GM12873 (cell line): ENCODE measurements around the gene GRID1.

ENCODE experiments used
- TF ChIP-seq, protein P1 (sequence below): IDR thresholded peaks from 2 replicates; pipeline ENCODE4 v1.5.1; 2012; ENCODE audit warnings: low read depth, mild to moderate bottlenecking, moderate library complexity, low read length, control low read depth; ENCODE audit not compliant: insufficient read depth; ENCODE audit errors: missing control alignments

GRID1 gene

DNA sequence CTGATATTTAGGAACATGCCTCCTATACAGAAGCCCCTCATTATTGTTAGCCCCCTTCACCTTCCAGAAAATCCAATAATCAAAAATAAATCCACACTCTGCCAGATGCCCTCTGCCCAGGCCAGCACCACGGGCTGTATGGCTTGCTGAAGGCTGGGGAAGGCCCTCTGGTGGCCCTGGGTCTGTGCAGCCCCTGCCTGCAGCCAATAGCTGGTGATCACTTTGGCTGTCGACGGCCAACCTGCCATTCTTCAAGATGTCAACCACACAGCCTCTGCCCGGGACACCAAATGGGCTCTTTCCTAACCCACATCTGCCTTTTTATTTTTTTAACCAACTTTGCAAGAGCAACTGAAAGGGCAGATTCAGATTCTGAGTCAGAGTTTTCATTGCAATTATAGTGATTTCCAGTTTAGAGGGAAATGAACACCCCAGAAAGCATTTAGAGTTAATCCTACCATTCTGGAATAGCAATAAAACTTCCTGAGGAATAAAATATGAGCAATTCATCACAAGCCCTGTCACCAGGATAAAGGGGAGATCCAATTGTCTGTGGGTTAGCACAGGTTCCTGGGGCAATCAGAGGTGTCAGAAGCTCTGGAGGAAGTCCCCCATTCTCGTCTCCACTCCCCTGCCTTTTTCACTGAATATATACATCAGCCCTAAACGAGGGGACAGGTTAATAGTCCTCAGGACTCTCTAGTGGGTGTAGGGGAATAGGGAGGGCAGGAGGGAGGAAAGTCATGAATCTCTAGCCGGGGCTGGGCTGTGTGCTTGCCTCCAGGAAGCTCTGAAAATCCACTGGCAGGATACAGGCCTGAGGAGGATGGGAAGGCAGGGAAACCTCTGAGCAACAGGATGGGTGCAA, 211.3 kb downstream of the GRID1 start:
- TF ChIP-seq, protein P1, sequence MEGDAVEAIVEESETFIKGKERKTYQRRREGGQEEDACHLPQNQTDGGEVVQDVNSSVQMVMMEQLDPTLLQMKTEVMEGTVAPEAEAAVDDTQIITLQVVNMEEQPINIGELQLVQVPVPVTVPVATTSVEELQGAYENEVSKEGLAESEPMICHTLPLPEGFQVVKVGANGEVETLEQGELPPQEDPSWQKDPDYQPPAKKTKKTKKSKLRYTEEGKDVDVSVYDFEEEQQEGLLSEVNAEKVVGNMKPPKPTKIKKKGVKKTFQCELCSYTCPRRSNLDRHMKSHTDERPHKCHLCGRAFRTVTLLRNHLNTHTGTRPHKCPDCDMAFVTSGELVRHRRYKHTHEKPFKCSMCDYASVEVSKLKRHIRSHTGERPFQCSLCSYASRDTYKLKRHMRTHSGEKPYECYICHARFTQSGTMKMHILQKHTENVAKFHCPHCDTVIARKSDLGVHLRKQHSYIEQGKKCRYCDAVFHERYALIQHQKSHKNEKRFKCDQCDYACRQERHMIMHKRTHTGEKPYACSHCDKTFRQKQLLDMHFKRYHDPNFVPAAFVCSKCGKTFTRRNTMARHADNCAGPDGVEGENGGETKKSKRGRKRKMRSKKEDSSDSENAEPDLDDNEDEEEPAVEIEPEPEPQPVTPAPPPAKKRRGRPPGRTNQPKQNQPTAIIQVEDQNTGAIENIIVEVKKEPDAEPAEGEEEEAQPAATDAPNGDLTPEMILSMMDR: no peak

DNA sequence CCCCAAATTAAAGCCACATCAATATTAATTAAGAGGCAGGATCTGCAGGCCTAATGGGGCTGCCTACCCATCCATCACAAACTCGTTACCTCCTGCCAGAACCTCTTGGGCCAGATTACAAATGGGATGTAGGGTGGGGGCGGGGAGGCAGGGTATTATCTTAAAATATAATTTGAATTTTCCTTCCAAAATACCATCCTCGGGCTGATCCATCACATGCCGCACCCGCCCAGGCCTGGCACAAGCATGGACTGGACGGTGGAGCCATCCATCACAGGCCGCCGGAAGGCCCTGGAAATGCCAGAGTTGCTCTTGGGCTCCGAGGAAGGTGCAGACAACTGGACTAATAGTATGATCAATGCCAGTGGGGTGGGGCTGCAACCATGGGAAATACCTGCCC, 212.8 kb downstream of the GRID1 start:
- TF ChIP-seq, protein P1: no peak

GRCh38 chr10:86152911-86153310, 213.7 kb downstream of the GRID1 start:
- TF ChIP-seq, protein P1: no peak

DNA sequence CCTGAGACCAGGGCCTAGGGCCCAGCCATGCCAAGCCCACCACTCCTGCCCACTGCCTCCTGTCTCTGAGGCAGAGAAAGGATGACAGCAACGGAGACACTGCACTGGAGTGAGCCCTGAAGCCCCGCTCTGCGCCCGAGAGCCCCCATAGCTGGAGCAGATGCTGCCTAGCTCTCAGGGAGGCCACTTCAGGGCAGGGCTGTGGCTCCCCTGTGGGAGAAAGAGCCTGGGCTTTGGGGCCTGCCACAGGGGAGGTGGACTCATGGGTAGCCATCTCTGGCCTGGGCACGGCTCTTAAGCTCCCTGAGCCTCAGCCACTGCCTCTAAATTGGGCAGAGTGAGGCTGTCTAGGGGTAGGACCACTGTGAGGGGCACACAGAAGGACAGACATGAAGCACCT, 214.2 kb downstream of the GRID1 start:
- TF ChIP-seq, protein P1: no peak

GRCh38 chr10:86151613-86152012, 215.0 kb downstream of the GRID1 start:
- TF ChIP-seq, protein P1: no peak

DNA sequence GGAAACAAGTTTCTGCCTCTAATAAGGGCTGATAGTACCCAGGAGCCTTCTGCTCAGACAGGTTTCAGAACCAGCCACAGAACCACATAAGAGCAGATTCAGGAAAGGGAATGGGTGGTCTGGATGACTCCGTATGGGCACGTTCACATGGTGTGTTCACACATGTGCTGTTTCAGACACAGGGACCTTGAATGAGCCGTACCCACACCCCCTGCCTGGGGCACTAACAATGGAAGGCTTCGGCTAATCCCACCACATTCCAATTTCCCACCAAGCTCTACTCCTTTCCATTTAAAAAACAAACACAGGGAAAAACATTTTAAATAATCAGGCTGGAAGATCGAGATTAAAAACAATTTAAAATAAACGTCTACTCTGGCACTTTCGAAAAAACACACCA, 217.3 kb downstream of the GRID1 start:
- TF ChIP-seq, protein P1: no peak

GRCh38 chr10:86148117-86148516, 218.5 kb downstream of the GRID1 start:
- TF ChIP-seq, protein P1: no peak
